Trophoblast cell (in vitro differentiated cells and primary cell): Measurements from ENCODE around the gene FARP2.
A peak's percentile ranks its signal among the peaks of the same experiment; 100 is the strongest.
"Not testable (repeated sequence)": the region's sequence is repeated elsewhere in the genome, so short reads cannot be mapped to it uniquely, and the experiment has no call there.

Source experiments
- DNase-seq, 2 donors: peaks; one replicate each; pipeline ENCODE4 v3.0.0-alpha.2; 2016
- H2AFZ ChIP-seq: 2 replicates; pipeline ENCODE4 v1.6.1; 2013; ENCODE audit warnings: low read length, moderate library complexity, mild to moderate bottlenecking; ENCODE audit not compliant: insufficient read depth, poor library complexity
- H2AK5ac ChIP-seq: 2 replicates; pipeline ENCODE4 v1.6.1; 2013; ENCODE audit warnings: mild to moderate bottlenecking, low read length
- H2BK120ac ChIP-seq: 2 replicates; pipeline ENCODE4 v1.6.1; 2013; ENCODE audit warnings: low read length, mild to moderate bottlenecking, moderate library complexity; ENCODE audit not compliant: insufficient read depth, poor library complexity
- H2BK12ac ChIP-seq: 2 replicates; pipeline ENCODE4 v1.6.1; 2013; ENCODE audit warnings: mild to moderate bottlenecking, low read length, moderate library complexity
- H2BK5ac ChIP-seq: 2 replicates; pipeline ENCODE4 v1.6.1; 2013; ENCODE audit warnings: low read length, low read depth, moderate library complexity, mild to moderate bottlenecking; ENCODE audit not compliant: poor library complexity
- H3K14ac ChIP-seq: 2 replicates; pipeline ENCODE4 v1.6.1; 2013; ENCODE audit warnings: mild to moderate bottlenecking, low read length
- H3K18ac ChIP-seq: 2 replicates; pipeline ENCODE4 v1.6.1; 2013; ENCODE audit warnings: mild to moderate bottlenecking, low read length
- H3K23ac ChIP-seq: 2 replicates; pipeline ENCODE4 v1.6.1; 2013; ENCODE audit warnings: low read length
- H3K27ac ChIP-seq: 2 replicates; pipeline ENCODE4 v1.5.1; 2013; ENCODE audit warnings: low read depth, mild to moderate bottlenecking, inconsistent platforms, low read length, moderate library complexity
- H3K27me3 ChIP-seq: 2 replicates; pipeline ENCODE4 v1.6.1; 2013; ENCODE audit warnings: inconsistent platforms, mild to moderate bottlenecking, low read length, moderate library complexity; ENCODE audit not compliant: insufficient read depth
- H3K36me3 ChIP-seq, 2 experiments: 1 replicate in 1 of 2; 2 replicates in 1 of 2; pipeline ENCODE4 v1.6.1; 2013; ENCODE audit warnings: low read length in 2 of 2, mild to moderate bottlenecking in 2 of 2, moderate library complexity in 1 of 2; ENCODE audit not compliant: insufficient read depth in 2 of 2, control insufficient read depth in 1 of 2
- H3K4ac ChIP-seq: 2 replicates; pipeline ENCODE4 v1.6.1; 2013; ENCODE audit warnings: low read depth, mild to moderate bottlenecking, low read length, moderate library complexity
- H3K4me1 ChIP-seq, 2 experiments: 1 replicate in 1 of 2; 2 replicates in 1 of 2; pipeline ENCODE4 v1.6.1; 2013; ENCODE audit warnings: low read length in 2 of 2, mild to moderate bottlenecking in 2 of 2, moderate library complexity in 1 of 2; ENCODE audit not compliant: insufficient read depth in 2 of 2, control insufficient read depth in 1 of 2
- H3K4me2 ChIP-seq: 2 replicates; pipeline ENCODE4 v1.6.1; 2013; ENCODE audit warnings: inconsistent platforms, mild to moderate bottlenecking, low read length, moderate library complexity
- H3K4me3 ChIP-seq: 2 replicates; pipeline ENCODE4 v1.5.1; 2013; ENCODE audit warnings: mild to moderate bottlenecking, low read depth, low read length, inconsistent platforms
- H3K79me1 ChIP-seq: one replicate; pipeline ENCODE4 v1.6.1; 2013; ENCODE audit warnings: low read length
- H3K79me2 ChIP-seq: 2 replicates; pipeline ENCODE4 v1.6.1; 2013; ENCODE audit warnings: low read length, mild to moderate bottlenecking; ENCODE audit not compliant: control insufficient read depth, insufficient read depth, poor library complexity
- H3K9ac ChIP-seq: 2 replicates; pipeline ENCODE4 v1.6.1; 2013; ENCODE audit warnings: mild to moderate bottlenecking, low read length
- H3K9me3 ChIP-seq: 2 replicates; pipeline ENCODE4 v1.6.1; 2013; ENCODE audit warnings: low read depth, mild to moderate bottlenecking, control low read depth, inconsistent platforms, low read length; ENCODE audit not compliant: insufficient read depth
- H4K12ac ChIP-seq: 2 replicates; pipeline ENCODE4 v1.6.1; 2013; ENCODE audit warnings: low read depth, mild to moderate bottlenecking, low read length, moderate library complexity
- H4K8ac ChIP-seq: 2 replicates; pipeline ENCODE4 v1.6.1; 2013; ENCODE audit warnings: low read depth, mild to moderate bottlenecking, low read length, moderate library complexity
- H4K91ac ChIP-seq: one replicate; pipeline ENCODE4 v1.6.1; 2013; ENCODE audit warnings: low read depth, mild to moderate bottlenecking, low read length, moderate library complexity
- WGBS: extraction: QIAGEN DNeasy Blood & Tissue Kit; methylation state at CpG from one replicate; pipeline ENCODE4 v1.1.7; 2013; ENCODE audit warnings: missing lambda C conversion rate; ENCODE audit not compliant: insufficient read length, insufficient coverage; ENCODE audit errors: extremely low coverage; 5-methylcytosine and 5-hydroxymethylcytosine counted together

The FARP2 gene

GRCh38 chr2:241316825-241317224 is 39.3 kb upstream of the FARP2 start:
- Histone ChIP-seq H2AFZ (no peak overlapping the region), H3K4ac (peak overlapping the region; percentile 100), H2BK120ac (no peak overlapping the region), H3K4me2 (peak overlapping the region; percentile 81), H2BK12ac (no peak overlapping the region), H4K12ac (no peak overlapping the region), H3K27ac (no peak overlapping the region), H4K91ac (peak overlapping the region; percentile 97), H3K14ac (peak overlapping the region; percentile 100), H3K4me1 (peaks cover 0 to 11% of the 10 kb centered on the region in 2 experiments), H3K36me3 (peaks cover 2% of the 10 kb centered on the region in 2 experiments), H3K23ac (peak overlapping the region; percentile 62), H3K4me3 (peak overlapping the region; percentile 99), H3K9ac (peak overlapping the region; percentile 79), H3K27me3 (no peaks in the 10 kb centered on the region), H3K9me3 (no peaks in the 10 kb centered on the region), H3K79me1 (peaks cover 16% of the 10 kb centered on the region), H2BK5ac (peak overlapping the region; percentile 95), H4K8ac (no peak overlapping the region), H2AK5ac (peak overlapping the region; percentile 99), H3K79me2 (peaks cover 37% of the 10 kb centered on the region), H3K18ac (no peak overlapping the region)
- no peak for DNase-seq
- WGBS, result no CpG with 5 or more reads among the region's 4 CpGs

- no peak overlapping the region for H2BK120ac ChIP-seq
- no peak overlapping the region for H2BK5ac ChIP-seq
- no peak overlapping the region for H3K4me3 ChIP-seq
- H3K36me3 ChIP-seq, result peaks cover 2% of the 10 kb centered on the region in 2 experiments
- H4K91ac ChIP-seq, result no peak overlapping the region
- no peaks in the 10 kb centered on the region for H3K9me3 ChIP-seq
- no peak overlapping the region for H4K12ac ChIP-seq
- no peak overlapping the region for H2AFZ ChIP-seq
- WGBS, result no CpG with 5 or more reads among the region's 4 CpGs
- H3K79me2 ChIP-seq, result peaks cover 38% of the 10 kb centered on the region
- H2BK12ac ChIP-seq, result no peak overlapping the region
- no peaks in the 10 kb centered on the region for H3K27me3 ChIP-seq
- peak overlapping the region; percentile 81 for H3K4me2 ChIP-seq
- H3K4me1 ChIP-seq, result peaks cover 0 to 11% of the 10 kb centered on the region in 2 experiments
- no peak overlapping the region for H3K9ac ChIP-seq
- peaks cover 16% of the 10 kb centered on the region for H3K79me1 ChIP-seq
- H3K14ac ChIP-seq, result no peak overlapping the region
- H4K8ac ChIP-seq, result no peak overlapping the region
- no peak overlapping the region for H3K18ac ChIP-seq
- DNase-seq, result peak in 1 of 2 donors; percentile 18
- H3K4ac ChIP-seq, result peak overlapping the region; percentile 100
- H3K23ac ChIP-seq, result no peak overlapping the region
- no peak overlapping the region for H3K27ac ChIP-seq
- no peak overlapping the region for H2AK5ac ChIP-seq
Measured at GRCh38 chr2:241317391-241317790, 38.7 kb upstream of the FARP2 start.

- not testable (repeated sequence) for H3K14ac ChIP-seq, H3K4me3 ChIP-seq, H2AFZ ChIP-seq, H3K27me3 ChIP-seq, H3K4me2 ChIP-seq, H2AK5ac ChIP-seq, H3K9ac ChIP-seq, H3K18ac ChIP-seq, H3K27ac ChIP-seq, H4K8ac ChIP-seq, H4K91ac ChIP-seq, H3K9me3 ChIP-seq, H2BK12ac ChIP-seq, H3K23ac ChIP-seq, H2BK5ac ChIP-seq, H4K12ac ChIP-seq, H3K4me1 ChIP-seq, H3K36me3 ChIP-seq, H2BK120ac ChIP-seq, DNase-seq
- peaks cover 31% of the 10 kb centered on the region for H3K79me2 ChIP-seq
- peak overlapping the region; percentile 94 for H3K4ac ChIP-seq
- WGBS, result no CpG with 5 or more reads among the region's 6 CpGs
- H3K79me1 ChIP-seq, result peaks cover 16% of the 10 kb centered on the region
Measured at GRCh38 chr2:241318830-241319229, 37.3 kb upstream of the FARP2 start.

- Histone ChIP-seq H3K9me3 (no peaks in the 10 kb centered on the region), H2AFZ (no peak overlapping the region), H3K4ac (peak overlapping the region; percentile 43), H2BK12ac (no peak overlapping the region), H3K18ac (no peak overlapping the region), H3K27me3 (no peaks in the 10 kb centered on the region), H3K14ac (no peak overlapping the region), H2BK120ac (no peak overlapping the region), H3K4me2 (no peak overlapping the region), H3K36me3 (peaks cover 6% of the 10 kb centered on the region in 2 experiments), H3K4me1 (peaks cover 0 to 4% of the 10 kb centered on the region in 2 experiments), H3K79me2 (peaks cover 22% of the 10 kb centered on the region), H2AK5ac (no peak overlapping the region), H3K4me3 (no peak overlapping the region), H3K23ac (no peak overlapping the region), H2BK5ac (no peak overlapping the region), H4K91ac (no peak overlapping the region), H3K79me1 (peaks cover 8% of the 10 kb centered on the region), H3K9ac (no peak overlapping the region), H4K12ac (no peak overlapping the region), H3K27ac (no peak overlapping the region), H4K8ac (no peak overlapping the region)
- DNase-seq, result no peak
- no CpG with 5 or more reads among the region's 8 CpGs for WGBS
Measured at GRCh38 chr2:241320394-241320793, 35.7 kb upstream of the FARP2 start.
